ENCODE data around the gene EFL1.

GRCh38 chr15:82128401-82129148 lies 134.0 kb downstream of the EFL1 start:
- no peak for TF ChIP-seq CTCF (IDR thresholded peaks at IDR 0.05)
- TF ChIP-seq POLR2A (IDR thresholded peaks at IDR 0.05): no peak
